Activated naive CD4-positive, alpha-beta T cell treated with Interleukin-2 at 50 U/mL for 16 hours (primary cell): ENCODE measurements around the gene C20orf204.
"Not testable (repeated sequence)": the region's sequence is repeated elsewhere in the genome, so short reads cannot be mapped to it uniquely, and the experiment has no call there.

Experiments
- DNase-seq: peaks from one replicate; pipeline ENCODE4 v3.0.0-alpha.2; 2020

Gene C20orf204

GRCh38 chr20:64035933-64036345 is at the start of gene C20orf204:
Gene C20orf204 (plus strand): TSS chr20:64036182. CDS start chr20:64036324, 142 bp downstream.
- DNase-seq = no peak

GRCh38 chr20:64000906-64001305 is 35.1 kb upstream of the C20orf204 start:
- DNase-seq = no peak

- DNase-seq = no peak
Measured at GRCh38 chr20:64001607-64002011, 34.4 kb upstream of the C20orf204 start.

GRCh38 chr20:64003960-64004725 is 31.8 kb upstream of the C20orf204 start:
- no peak for DNase-seq

- no peak for DNase-seq
Measured at GRCh38 chr20:64005394-64005793, 30.6 kb upstream of the C20orf204 start.

GRCh38 chr20:64006490-64006889 is 29.5 kb upstream of the C20orf204 start:
- DNase-seq = no peak

GRCh38 chr20:64006902-64007301 is 29.1 kb upstream of the C20orf204 start:
- DNase-seq = no peak

GRCh38 chr20:64009811-64010387 is 26.1 kb upstream of the C20orf204 start:
- DNase-seq = no peak

- no peak for DNase-seq
Measured at GRCh38 chr20:64010711-64011237, 25.2 kb upstream of the C20orf204 start.

- peak; percentile 16 for DNase-seq
Measured at GRCh38 chr20:64011366-64011779, 24.6 kb upstream of the C20orf204 start.

- not testable (repeated sequence) for DNase-seq
Measured at GRCh38 chr20:64012385-64013154, 23.4 kb upstream of the C20orf204 start.

GRCh38 chr20:64015635-64016034 is 20.3 kb upstream of the C20orf204 start:
- no peak for DNase-seq

GRCh38 chr20:64021124-64021975 is 14.6 kb upstream of the C20orf204 start:
- no peak for DNase-seq

GRCh38 chr20:64022671-64023360 is 13.2 kb upstream of the C20orf204 start:
- DNase-seq = no peak

GRCh38 chr20:64023361-64024140 is 12.4 kb upstream of the C20orf204 start:
- no peak for DNase-seq

- DNase-seq = no peak
Measured at GRCh38 chr20:64024141-64024990, 11.6 kb upstream of the C20orf204 start.

- DNase-seq = no peak
Measured at GRCh38 chr20:64025101-64025825, 10.7 kb upstream of the C20orf204 start.

GRCh38 chr20:64025826-64026412 is 10.1 kb upstream of the C20orf204 start:
- DNase-seq = no peak
